Fibroblast of skin of back (primary cell): ENCODE results near the gene PRKAG3.
"Not testable (repeated sequence)": the region's sequence is repeated elsewhere in the genome, so short reads cannot be mapped to it uniquely, and the experiment has no call there.

Source experiments
- DNase-seq: peaks from one replicate; pipeline ENCODE4 v3.0.0-alpha.2; 2013

Gene PRKAG3

DNA sequence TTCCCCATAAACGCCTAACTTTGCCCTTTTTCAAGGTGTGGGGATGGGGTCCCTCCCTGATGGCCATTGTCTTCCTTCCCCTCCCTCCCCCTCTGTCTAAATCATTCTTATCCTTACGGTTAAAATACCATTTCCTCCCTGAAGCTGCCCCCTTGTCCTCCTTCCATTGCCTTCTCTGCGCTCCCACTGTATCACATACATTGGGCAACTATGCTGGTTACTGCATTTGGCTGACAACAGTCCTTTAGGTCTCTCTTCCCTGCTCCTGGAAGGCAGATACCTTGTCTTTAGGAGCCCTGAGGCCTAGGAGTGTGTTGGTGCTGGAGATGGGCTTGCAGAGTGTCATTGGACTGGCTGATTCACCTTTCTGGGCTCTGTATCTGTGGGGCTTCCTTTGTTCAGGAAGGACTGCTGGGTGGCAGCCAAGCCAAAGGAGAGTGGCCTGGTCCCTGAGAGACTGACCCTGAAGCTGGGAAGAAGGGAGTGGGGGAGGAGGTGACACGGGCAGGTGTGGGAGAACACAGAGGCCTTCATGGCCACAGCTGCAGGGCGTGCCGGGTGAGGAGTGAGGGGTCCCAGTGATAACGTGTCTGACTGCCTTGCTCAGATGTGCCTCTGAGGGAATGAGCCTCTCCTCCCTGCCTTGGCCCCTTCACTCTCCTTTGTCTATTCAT lies 30.2 kb upstream of the PRKAG3 start:
- DNase-seq = no peak

DNA sequence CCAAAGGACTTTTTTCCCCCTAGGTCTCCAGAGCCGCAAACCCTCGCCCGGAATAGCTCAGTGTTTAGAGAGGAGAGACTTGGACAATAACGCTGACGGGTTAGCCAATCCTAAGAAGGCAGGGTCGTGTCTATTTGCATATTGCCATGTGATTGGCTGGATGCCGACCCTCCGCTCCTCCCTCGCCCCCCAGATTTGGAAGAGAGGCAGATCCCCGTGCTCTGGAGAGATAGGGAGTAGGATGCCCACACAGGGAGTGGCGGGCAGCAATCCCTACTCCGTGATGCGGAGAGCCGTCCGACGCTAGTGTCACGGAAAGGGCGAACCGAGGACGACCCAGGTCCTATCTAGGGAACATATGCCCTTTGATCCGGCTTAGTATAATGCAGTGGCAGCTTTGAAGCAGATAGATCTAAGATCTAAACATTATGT lies 29.4 kb upstream of the PRKAG3 start:
- peak; percentile 78 for DNase-seq

DNA sequence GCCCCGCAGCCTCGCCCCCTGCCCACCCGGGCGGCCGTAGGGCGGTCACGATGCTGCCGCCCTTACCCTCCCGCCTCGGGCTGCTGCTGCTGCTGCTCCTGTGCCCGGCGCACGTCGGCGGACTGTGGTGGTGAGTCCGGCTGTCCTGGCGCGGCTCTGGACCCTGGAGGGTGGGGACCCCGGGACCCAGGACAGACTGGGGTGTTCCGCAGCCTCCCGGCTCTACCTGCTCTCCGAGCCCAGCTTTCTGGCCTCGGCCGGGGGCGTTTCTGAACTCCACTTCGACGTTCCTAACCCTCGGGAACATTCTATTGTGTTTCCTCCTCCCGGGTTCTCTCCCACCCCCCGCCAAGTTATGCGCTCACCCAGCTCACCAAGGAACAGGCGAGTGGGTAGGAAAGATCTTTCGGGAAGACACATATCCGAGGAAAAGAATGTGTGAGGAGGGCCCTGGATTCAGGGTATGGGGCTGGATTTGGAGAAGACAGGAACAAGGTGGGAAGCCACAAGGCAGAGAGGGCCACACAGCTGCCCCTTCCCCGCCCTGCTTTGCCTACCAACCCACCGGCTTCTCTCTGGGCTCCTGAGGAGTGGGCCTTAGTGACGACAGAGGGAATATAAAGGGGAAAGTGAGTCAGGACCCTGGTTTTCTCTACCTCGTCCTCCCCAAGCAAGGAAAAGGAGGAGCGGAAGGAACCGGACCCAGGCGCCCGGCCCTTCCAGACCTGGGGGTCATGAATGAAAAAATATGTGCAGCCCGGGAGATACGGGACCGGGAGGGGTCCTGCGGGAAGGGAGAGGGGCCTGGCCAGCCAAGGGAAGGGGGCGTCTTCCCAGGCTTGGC lies 28.6 kb upstream of the PRKAG3 start:
- no peak for DNase-seq

DNA sequence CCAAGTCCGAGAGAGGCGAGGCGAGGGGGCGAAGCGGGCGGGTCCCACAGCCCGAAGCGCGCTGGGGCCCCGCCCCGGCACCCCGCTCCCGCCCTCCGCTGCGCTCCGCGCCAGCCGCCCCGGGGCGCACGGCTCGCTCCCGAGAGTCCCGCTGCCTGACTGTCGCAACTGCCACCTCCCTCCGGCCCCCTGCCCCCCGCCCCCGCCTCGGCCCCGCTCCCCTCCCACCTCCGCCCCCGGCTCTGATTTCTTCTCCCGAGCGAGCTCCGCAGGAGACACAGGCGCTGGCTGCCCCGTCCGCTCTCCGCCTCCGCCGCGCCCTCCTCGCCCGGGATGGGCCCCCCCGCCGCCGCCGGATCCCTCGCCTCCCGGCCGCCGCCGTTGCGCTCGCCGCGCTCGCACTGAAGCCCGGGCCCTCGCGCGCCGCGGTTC lies 28.0 kb upstream of the PRKAG3 start, which contains the start of gene WNT6:
Gene WNT6, plus strand, starts transcription at position 250 of the 432 bp plus-strand sequence. CDS start 233 bp downstream, outside the sequence.
- DNase-seq = no peak

DNA sequence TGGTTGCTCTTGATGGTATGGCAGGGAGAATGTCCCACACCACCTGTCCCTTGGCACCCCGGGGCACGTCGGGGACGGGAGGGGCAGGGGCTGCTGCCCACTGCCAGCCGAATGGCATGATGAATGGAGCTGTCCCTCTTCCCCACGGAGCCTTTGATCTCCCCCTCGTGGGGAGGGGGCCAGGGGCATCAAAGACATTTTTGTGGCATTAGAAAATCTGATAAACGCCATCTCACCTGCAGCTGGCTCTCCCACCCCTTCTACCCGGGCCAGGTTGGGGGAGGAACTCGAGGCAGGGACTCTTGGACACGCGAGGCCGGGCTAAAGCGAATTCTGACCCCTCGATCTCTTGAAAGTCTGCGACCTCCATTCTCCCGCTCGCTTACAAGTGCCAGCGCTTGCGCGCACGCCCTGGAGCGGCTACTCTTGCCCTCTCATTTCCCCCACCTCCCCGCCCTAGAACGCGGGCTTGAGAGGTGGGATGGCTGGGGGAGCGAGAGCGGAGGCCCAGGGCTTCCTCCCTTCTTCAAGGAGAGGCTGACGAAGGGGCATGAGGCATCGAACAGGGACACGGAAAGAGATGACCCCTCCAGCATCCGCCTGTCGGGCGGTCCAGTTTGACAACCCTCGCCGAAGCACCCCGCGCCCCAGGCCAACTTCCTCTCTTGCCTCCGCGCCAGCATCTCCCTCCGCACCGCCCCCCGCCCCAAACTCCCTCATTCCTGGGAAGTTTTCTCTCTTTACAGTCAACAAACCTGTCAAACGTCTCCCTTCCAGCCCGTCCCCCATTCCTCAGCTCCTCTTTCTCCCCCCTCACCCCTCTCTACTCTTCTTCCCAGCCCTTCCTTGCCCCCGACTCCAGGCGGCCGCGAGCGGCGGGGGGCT lies 27.3 kb upstream of the PRKAG3 start:
- DNase-seq = no peak

DNA sequence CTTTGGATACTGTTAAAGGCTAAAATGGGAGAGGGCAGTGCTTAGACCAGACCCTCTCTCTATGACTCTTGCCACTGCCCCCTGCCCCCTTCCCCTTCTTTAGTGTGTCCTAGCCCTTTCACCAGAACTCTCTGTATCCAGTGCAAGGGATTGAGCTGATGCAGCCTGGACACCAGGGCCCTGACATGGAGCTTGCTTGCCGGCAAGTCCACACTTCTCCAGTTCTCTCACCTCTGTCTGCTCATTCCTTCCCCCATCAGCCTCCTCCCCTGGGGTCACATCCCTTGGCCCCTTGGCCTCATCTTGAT lies 26.5 kb upstream of the PRKAG3 start:
- DNase-seq = no peak

DNA sequence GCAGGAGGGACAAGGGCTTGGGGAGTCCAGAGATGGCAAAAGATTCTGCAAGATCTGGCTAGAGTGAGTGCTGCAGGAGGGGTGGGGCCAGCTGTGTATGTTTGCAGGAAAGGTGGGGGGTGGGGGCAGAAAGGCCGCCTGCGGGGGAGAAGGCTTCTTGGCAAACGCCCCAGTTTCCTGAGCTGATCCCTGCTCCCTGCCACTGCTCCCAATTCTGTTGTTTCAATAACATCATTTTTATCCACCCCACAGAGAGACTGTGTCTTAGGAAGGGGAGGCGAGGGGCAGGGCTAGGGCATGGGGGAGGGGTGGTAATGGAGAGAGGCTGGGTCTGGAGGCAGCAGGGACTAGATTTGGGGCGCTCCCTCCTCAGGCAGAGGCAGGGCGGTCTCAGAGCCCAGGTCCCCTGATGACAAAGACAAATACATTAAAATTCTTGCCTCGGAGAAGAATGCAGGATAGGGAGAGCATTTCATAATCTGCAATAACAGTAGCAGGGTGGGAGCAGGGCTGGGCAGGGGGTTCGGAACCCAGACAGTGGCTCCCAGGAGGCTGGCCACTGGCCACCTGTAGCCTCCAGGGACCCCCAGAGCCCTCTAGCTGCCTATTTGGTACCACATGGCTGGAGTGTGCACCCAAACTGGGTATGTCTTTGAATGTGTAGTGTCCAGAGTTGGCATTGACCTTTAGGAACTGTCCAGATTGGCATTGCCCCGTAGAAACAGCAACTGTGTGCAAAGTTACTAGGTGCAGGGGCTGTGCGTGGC lies 26.0 kb upstream of the PRKAG3 start:
- DNase-seq = no peak

DNA sequence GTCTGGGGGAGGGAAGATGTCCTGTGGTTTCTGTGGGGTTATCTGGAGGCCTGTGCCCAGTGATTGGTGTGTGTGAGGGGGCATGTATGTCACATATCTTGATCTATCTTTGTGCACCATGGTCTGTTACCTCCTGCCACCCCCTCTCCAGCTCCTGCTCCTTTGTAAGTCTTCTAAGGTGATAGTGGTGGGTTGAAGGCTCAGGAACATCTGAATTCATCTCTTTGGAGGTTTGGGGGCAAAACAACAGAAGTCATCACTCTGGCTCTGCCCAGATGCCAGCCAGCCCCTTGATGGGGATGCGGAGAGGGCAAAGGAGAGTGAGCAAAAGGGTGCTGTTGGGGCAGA lies 25.3 kb upstream of the PRKAG3 start:
- no peak for DNase-seq

DNA sequence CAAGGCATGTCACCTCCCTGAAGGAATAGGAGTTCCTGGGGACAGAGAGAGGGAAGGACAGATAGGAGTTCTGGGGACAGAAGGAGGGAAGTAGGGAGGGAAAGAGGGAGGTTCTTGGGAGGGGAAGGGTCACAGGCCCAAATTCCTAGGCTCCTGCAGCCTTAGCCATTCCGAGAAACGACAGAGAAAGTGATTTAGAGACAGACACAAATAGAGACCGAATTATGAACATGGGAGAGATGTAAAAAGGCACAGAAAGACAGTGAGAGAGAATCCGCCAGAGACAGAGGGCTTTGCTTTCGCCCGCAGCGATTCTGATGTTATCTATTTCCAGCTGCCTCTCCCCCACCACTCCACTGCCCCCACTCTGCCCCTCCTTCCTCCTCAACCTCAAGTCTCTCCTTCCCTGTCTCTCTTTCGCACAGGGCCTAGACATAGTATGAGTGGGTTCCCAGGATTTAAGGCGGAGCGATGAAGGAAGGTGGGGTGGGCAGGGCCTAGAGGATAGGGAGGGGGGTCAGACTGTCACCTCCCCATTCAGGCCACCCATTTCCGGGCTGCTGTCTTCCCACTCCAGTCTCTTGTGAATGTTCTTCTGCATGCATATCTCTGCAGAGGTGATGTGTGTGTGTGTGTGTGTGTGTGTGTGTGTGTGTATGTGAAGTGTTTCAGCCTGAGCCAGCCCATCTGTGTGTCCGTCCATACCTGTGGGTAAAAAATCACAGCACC lies 24.7 kb upstream of the PRKAG3 start:
- no peak for DNase-seq

DNA sequence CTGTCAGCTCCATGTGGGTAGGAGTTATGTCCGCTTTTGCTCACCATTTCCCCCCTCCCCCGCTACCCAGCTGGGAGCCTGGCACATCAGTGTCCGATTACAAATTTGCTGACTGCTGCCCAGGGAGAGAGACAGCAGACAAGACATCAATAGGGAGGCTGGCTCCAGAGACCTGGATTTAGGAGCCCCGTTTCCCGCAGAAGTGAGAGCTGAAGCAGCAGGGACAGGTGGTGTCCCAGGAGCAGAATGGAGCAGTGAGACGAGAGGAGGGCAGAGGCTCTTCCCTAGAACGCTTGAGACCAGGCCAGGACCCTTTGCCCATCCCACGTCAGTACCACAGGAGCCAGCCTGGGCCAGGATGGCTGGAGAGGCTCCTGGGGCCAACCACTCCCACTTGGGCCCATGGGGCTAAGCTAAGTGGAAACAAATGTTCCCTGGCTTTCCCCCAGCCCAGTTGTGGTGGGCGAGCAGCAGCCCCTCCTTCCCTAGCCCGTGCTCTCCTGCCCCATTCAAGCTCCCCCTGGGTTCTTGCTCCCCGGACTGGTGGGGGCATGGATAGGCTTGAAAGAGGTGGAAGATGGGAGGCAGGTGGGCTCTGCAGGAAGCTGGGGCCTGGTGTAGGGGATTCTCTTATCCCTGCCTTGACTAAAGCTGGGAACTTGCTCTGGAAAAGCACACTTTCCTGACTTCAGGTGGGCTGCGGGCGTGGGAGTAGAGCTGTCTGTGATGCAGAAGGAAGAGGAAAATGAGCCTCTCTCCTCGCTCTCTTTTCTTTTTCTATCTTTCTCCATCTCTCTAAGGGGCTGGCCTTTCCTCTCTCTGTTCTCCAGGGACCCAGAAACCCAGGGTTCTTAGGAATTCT lies 23.9 kb upstream of the PRKAG3 start:
- no peak for DNase-seq

DNA sequence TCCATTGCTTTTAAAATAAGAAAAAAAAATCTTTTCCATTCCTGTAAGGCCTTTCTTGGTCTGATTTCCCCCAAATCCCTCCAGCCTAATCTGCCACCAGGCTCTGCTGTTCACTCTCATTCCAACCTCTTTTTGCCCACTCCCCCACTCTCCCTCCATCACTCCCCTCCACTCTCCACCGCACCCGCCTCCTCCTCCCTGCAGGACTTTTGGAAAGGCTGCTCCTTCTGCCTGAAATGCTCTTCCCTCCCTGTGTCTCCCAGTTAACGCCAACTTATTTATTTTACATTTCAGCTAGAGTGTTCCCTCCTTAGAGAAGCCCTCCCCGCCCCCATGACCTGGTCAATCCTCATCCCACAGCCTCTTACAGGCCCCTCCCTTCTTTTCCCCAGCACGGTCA lies 23.3 kb upstream of the PRKAG3 start:
- no peak for DNase-seq

DNA sequence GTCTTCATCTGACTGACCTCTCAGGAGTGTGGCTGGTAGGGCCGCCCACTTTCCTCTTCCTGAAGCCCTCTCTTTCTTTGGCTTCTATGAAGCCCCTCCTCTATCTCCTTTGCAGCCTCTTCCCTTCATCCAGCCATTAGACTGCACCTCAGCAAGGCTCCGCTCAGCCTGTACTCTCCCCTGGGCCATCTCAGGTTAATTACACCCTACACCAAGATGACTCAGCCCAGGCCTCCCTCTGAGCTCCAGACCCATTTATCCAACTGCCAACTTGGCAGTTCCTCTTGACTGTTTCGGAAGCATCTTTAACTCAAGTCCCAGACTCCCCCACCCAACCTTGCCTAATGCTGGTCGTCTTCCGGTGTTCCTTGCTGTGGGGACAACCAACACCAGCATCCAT lies 22.2 kb upstream of the PRKAG3 start:
- DNase-seq = no peak

DNA sequence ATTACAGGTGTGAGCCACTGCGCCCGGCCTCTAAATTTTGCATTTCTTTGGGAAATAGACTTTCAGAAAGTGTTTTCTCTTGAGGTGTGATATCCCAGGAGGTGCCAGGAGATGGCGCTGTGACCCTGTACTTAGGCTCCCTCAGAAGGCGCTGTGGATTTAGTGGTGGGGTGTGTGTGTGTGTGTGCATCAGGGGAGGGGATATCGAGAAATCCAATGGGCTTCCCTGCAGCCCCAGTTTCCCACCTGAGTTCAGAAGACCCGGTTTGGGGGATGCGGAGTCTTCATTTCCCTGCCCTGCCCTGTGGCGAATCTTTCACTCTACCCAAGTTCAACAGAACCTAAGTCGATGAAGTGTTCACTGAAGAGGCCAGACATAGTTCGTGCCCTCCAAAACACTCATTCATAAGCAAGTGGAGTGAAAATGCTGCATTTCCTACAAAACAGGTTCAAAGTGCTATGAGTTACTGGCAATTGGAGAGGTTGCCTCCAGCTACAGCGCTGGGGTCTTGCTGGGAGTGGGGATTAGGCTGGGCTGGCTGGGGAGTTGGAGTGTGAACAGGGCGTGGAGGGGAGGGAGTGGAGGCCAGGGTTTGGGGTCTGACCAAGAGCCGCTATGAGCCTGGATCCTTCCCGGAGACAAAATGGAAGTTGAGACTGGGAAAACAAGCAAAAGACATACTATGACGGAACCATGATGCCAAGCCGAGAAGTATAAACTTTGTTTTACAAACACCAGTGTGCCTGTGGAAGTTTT lies 21.5 kb upstream of the PRKAG3 start:
- DNase-seq = peak; percentile 36

DNA sequence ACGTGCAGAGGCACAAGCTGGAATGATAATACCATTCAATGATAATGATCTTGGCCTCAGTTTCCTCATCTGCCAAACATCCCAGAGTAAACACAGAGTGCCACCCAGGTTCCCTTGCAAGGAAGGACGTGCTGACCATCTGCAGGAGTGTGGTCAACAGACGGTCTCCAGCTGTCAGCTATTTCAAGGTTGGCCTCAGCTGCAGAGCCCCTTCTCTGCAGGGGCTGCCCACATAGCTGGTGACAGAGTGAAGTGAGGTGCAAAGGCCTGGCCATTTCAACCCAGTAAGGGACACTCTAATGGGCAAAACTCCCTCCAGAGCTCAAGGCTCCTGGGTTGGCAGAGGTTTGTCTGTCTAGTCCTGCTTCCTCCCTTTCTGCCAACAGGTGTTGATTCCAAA lies 19.7 kb upstream of the PRKAG3 start:
- DNase-seq = no peak

DNA sequence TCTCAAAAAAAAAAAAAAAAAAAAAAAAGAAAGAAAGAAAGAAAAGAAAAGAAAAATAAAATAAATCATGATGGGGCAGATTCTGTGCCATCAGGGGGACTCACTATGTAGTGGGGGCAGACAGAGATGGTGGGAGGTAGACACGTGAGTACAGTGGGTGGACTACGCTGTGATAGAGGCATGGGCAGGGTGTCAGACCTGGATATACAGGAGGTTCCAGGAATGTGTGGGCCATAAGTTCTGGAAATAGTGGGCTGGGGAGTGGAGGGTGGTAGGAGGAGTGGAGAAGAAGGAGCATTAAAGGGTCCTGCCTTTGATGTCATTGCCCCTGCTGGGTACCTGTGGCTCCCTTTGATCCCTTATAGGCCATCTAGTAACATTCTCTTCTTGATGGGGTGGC lies 19.2 kb upstream of the PRKAG3 start:
- DNase-seq = no peak

DNA sequence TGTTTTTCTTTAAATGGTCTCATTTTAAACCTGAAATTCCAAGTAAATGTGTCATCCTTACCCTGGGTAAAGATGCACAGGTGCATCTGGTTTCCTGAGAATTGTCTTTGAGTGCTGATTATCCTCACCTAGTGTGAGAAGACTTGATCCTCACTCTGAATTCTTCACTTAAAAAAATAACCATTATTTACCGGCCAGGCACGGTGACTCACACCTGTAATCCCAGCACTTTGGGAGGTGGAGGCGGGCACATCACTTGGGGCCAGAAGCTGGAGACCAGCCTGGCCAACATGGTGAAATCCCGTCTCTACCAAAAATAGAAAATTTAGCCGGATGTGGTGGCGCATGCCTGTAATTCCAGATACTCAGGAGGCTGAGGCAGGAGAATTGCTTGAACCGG lies 18.1 kb upstream of the PRKAG3 start:
- DNase-seq = no peak

DNA sequence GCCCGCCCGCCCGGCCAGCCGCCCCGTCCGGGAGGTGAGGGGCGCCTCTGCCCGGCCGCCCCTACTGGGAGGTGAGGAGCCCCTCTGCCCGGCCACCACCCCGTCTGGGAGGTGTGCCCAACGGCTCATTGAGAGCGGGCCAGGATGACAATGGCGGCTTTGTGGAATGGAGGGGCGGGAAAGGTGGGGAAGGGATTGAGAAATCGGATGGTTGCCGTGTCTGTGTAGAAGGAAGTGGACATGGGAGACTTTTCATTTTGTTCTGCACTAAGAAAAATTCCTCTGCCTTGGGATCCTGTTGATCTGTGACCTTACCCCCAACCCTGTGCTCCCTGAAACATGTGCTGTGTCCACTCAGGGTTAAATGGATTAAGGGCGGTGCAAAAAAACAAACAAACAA lies 15.4 kb upstream of the PRKAG3 start:
- not testable (repeated sequence) for DNase-seq

DNA sequence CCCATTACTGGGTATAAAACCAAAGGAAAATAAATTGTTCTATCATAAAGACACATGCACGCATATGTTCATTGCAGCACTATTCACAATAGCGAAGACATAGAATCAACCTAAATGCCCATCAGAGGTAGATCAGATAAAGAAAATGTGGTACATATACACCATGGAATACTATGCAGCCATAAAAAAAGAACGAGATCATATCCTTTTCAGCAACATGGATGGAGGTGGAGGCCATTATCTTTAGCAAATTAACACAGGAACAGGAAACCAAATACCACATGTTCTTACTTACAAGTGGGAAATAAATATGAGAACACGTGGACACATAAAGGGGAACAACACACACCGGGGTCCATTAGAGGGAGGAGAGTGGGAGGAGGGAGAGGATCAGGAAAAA lies 12.7 kb upstream of the PRKAG3 start:
- not testable (repeated sequence) for DNase-seq

DNA sequence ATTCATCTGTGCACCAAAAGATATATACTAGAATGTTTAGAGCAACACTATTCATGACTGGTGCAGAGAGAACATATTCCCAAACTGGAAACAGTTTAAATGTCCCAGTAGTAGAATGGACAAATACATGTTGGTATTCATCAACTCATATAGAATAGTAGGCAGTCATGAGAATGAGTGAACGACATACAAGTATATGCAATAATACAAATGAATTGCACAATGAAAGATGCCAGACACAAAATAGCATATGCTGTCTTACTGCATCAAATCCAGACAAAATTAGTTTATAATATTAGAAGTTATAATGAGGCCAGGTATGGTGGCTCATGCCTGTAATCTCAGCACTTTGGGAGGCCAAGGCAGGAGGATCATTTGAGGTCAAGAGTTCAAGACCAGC lies 8.3 kb upstream of the PRKAG3 start:
- DNase-seq = no peak

DNA sequence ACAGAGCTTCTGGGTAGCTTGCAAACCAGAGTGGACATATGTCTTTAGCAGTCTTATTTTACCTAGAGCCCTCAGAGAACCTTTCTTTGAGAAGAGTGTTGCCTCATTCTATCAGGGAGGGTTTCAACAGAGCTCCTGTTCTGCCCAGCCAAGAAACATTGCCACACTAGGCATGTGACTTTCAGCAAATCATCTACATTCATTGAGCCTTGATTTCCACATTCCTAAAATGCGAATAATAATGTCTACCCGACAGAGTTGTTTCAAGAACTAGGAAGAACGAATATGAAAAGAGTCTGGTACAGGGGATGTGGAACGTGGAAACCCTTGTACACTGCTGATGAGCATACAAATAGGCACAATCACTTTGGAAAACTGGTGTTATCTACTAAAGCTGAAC lies 7.8 kb upstream of the PRKAG3 start:
- peak; percentile 41 for DNase-seq
